PC-9 (cell line): ENCODE data around the gene EPHX1.

Experiments used
- EZH2 ChIP-seq: fragments of 200-600 bp; sonication (generic); IDR thresholded peaks from 2 replicates; pipeline ENCODE4 v1.8.0; 2017; ENCODE audit warnings: antibody characterized with exemption, low read depth
- TF ChIP-seq, protein P1 (sequence below): fragments of 200-600 bp; sonication (generic); conservative IDR thresholded peaks from 2 replicates; pipeline ENCODE4 v1.6.1; 2017; ENCODE audit warnings: mixed run types, antibody characterized with exemption, mild to moderate bottlenecking, moderate library complexity

- TF ChIP-seq, protein P1, sequence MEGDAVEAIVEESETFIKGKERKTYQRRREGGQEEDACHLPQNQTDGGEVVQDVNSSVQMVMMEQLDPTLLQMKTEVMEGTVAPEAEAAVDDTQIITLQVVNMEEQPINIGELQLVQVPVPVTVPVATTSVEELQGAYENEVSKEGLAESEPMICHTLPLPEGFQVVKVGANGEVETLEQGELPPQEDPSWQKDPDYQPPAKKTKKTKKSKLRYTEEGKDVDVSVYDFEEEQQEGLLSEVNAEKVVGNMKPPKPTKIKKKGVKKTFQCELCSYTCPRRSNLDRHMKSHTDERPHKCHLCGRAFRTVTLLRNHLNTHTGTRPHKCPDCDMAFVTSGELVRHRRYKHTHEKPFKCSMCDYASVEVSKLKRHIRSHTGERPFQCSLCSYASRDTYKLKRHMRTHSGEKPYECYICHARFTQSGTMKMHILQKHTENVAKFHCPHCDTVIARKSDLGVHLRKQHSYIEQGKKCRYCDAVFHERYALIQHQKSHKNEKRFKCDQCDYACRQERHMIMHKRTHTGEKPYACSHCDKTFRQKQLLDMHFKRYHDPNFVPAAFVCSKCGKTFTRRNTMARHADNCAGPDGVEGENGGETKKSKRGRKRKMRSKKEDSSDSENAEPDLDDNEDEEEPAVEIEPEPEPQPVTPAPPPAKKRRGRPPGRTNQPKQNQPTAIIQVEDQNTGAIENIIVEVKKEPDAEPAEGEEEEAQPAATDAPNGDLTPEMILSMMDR: no peak
- TF ChIP-seq EZH2: no peak
Measured at GRCh38 chr1:225769687-225770086, 40.2 kb upstream of the EPHX1 start.
